ENCODE data around the gene NDE1. TPM values are rescaled to one million over a fixed set of nuclear protein-coding genes. Genes with fewer than 3 reads are reported as not detected.

NDE1 gene
- polyA plus RNA-seq, 1 donor (not counting 4 experiments of a cell fraction or from before 2014, with no cell fraction given), result 37.8 TPM

DNA sequence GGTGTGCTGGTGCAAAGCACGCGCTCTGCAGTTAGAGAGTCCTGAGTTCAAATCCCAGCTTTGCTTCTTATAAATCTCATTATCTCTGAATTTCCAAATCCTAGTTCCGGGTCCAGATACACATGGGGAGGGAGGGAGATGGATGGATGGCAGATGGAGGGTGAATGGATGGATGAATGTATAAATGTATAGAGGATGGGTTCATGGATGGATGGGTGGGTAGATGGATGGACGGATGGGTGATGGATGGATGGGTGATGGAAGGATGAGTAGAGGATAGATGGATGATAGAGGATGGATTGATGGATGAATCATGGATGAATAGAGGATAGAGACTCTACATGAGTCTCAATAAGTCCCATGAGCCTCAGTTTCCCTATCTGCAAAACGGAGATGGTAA, 116.9 kb downstream of the NDE1 start:
- no peak for FAIRE-seq
- H3K4me1 ChIP-seq (ENCODE audit: control insufficient read depth, extremely low read depth, insufficient read depth, low read length), result no peaks in the 10 kb centered on the region
- no peaks in the 10 kb centered on the region for H3K79me2 ChIP-seq (ENCODE audit: control insufficient read depth, insufficient read depth, low read length)
- dilution Hi-C loops (cut with MboI; ENCODE audit: extremely low pct_ligation_motif_present, low sequenced_read_pairs), result no loop called here
- peaks cover 6% of the 10 kb centered on the region for H3K27me3 ChIP-seq (ENCODE audit: control insufficient read depth, extremely low read depth, insufficient read depth, low read length)
- H3K4me2 ChIP-seq (ENCODE audit: control insufficient read depth, extremely low read depth, insufficient read depth, low read depth, low read length), result no peak overlapping the region
- H3K4me3 ChIP-seq (ENCODE audit: control insufficient read depth in 2 of 3, extremely low read depth in 1 of 3, insufficient read depth in 2 of 3, low read depth in 1 of 3, low read length in 3 of 3), result no peak overlapping the region
- H3K9me1 ChIP-seq (ENCODE audit: control insufficient read depth, extremely low read depth, insufficient read depth, low read length), result no peaks in the 10 kb centered on the region
- no peak overlapping the region for H3K9ac ChIP-seq (ENCODE audit: control insufficient read depth, extremely low read depth, insufficient read depth, low read length)
- TF ChIP-seq EZH2 (IDR thresholded peaks at IDR 0.05; ENCODE audit: low read length), result no peak
- TF ChIP-seq, protein P1, sequence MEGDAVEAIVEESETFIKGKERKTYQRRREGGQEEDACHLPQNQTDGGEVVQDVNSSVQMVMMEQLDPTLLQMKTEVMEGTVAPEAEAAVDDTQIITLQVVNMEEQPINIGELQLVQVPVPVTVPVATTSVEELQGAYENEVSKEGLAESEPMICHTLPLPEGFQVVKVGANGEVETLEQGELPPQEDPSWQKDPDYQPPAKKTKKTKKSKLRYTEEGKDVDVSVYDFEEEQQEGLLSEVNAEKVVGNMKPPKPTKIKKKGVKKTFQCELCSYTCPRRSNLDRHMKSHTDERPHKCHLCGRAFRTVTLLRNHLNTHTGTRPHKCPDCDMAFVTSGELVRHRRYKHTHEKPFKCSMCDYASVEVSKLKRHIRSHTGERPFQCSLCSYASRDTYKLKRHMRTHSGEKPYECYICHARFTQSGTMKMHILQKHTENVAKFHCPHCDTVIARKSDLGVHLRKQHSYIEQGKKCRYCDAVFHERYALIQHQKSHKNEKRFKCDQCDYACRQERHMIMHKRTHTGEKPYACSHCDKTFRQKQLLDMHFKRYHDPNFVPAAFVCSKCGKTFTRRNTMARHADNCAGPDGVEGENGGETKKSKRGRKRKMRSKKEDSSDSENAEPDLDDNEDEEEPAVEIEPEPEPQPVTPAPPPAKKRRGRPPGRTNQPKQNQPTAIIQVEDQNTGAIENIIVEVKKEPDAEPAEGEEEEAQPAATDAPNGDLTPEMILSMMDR (optimal IDR thresholded peaks at IDR 0.05 in 1 of 3, IDR thresholded peaks at IDR 0.05 in 1 of 3, conservative IDR thresholded peaks at IDR 0.05 in 1 of 3; ENCODE audit: extremely low read depth in 1 of 3, insufficient read depth in 2 of 3, low read length in 3 of 3), result no peak
- DNase-seq (ENCODE audit: low read depth, low spot score), result no peak
- H3K27ac ChIP-seq (ENCODE audit: control insufficient read depth, insufficient read depth, low read length), result no peak overlapping the region
- no peaks in the 10 kb centered on the region for H3K9me3 ChIP-seq (ENCODE audit: control insufficient read depth, low read depth, low read length)
- no peaks in the 10 kb centered on the region for H3K36me3 ChIP-seq (ENCODE audit: control insufficient read depth in 2 of 2, extremely low read depth in 1 of 2, insufficient read depth in 2 of 2, low read length in 2 of 2)
- no peak overlapping the region for H2AFZ ChIP-seq (ENCODE audit: control insufficient read depth, low read length)
- no peaks in the 10 kb centered on the region for H4K20me1 ChIP-seq (ENCODE audit: control insufficient read depth, extremely low read depth, insufficient read depth, low read length)

- dilution Hi-C loops (cut with MboI; ENCODE audit: extremely low pct_ligation_motif_present, low sequenced_read_pairs), result no loop called here
- Histone ChIP-seq H3K79me2 (ENCODE audit: control insufficient read depth, insufficient read depth, low read length) (no peaks in the 10 kb centered on the region), H3K9ac (ENCODE audit: control insufficient read depth, extremely low read depth, insufficient read depth, low read length) (no peak overlapping the region), H3K36me3 (ENCODE audit: control insufficient read depth in 2 of 2, extremely low read depth in 1 of 2, insufficient read depth in 2 of 2, low read length in 2 of 2) (no peaks in the 10 kb centered on the region), H3K4me3 (ENCODE audit: control insufficient read depth in 2 of 3, extremely low read depth in 1 of 3, insufficient read depth in 2 of 3, low read depth in 1 of 3, low read length in 3 of 3) (no peak overlapping the region), H3K9me3 (ENCODE audit: control insufficient read depth, low read depth, low read length) (no peaks in the 10 kb centered on the region), H3K4me2 (ENCODE audit: control insufficient read depth, extremely low read depth, insufficient read depth, low read depth, low read length) (no peak overlapping the region), H2AFZ (ENCODE audit: control insufficient read depth, low read length) (no peak overlapping the region), H3K9me1 (ENCODE audit: control insufficient read depth, extremely low read depth, insufficient read depth, low read length) (no peaks in the 10 kb centered on the region), H4K20me1 (ENCODE audit: control insufficient read depth, extremely low read depth, insufficient read depth, low read length) (no peaks in the 10 kb centered on the region), H3K27me3 (ENCODE audit: control insufficient read depth, extremely low read depth, insufficient read depth, low read length) (peaks cover 6% of the 10 kb centered on the region), H3K4me1 (ENCODE audit: control insufficient read depth, extremely low read depth, insufficient read depth, low read length) (no peaks in the 10 kb centered on the region), H3K27ac (ENCODE audit: control insufficient read depth, insufficient read depth, low read length) (no peak overlapping the region)
- no peak for TF ChIP-seq EZH2 (IDR thresholded peaks at IDR 0.05; ENCODE audit: low read length)
- TF ChIP-seq, protein P1 (optimal IDR thresholded peaks at IDR 0.05 in 1 of 3, IDR thresholded peaks at IDR 0.05 in 1 of 3, conservative IDR thresholded peaks at IDR 0.05 in 1 of 3; ENCODE audit: extremely low read depth in 1 of 3, insufficient read depth in 2 of 3, low read length in 3 of 3), result no peak
- no peak for DNase-seq (ENCODE audit: low read depth, low spot score)
- no peak for FAIRE-seq
These were observed 118.2 kb downstream of the NDE1 start for GRCh38 chr16:15768201-15768600.

All from keratinocyte (primary cell).